ENCODE data around the gene THAP2. TPM values are rescaled to one million over a fixed set of nuclear protein-coding genes. Genes with fewer than 3 reads are reported as not detected.
"Not testable (repeated sequence)": the region's sequence is repeated elsewhere in the genome, so short reads cannot be mapped to it uniquely, and the experiment has no call there.

The THAP2 gene
- total and polyA plus RNA-seq, 3 experiments from 2014 or later, result 5.2 to 8.6 (median 7.8) TPM

DNA sequence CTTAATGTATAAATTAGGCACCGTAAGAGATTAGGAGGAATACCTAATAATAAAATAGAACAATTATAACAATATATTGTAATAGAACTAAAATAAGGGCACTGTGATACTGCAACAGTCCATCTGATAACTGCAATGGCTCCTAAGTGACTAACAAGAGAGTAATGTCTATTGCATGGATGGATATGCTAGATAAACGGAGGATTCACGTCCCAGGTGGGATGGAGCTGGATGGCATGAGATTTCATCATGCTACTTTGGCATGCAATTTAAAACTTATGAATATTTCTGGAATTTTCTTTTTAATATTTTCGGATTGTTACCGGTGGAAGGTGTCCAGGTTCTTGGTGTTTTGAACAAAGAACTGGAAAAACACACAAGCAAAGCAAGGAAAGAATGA is 19.5 kb downstream of the THAP2 start:
- DNase-seq, result no peak
- Histone ChIP-seq H3K4me1 (ENCODE audit: insufficient read depth, low read length) (peaks cover 24% of the 10 kb centered on the region), H3K9me3 (ENCODE audit: low read length) (no peaks in the 10 kb centered on the region), H3K36me3 (ENCODE audit: insufficient read depth, low read length) (no peaks in the 10 kb centered on the region), H3K4me3 (ENCODE audit: low read length) (no peak overlapping the region), H3K27me3 (ENCODE audit: insufficient read depth, low read length, poor library complexity, severe bottlenecking) (no peaks in the 10 kb centered on the region), H3K27ac (ENCODE audit: low read depth, low read length) (no peak overlapping the region)
- Mint-ChIP-seq H3K4me3 (peak overlapping the region in 1 of 7 donors; percentile 43), H3K27ac (no peak overlapping the region), H3K4me1 (peaks cover 16 to 36% (median 25%) of the 10 kb centered on the region in 3 donors), H3K27me3 (peaks cover 0 to 2% of the 10 kb centered on the region in 2 donors), H3K36me3 (peaks cover 0 to 4% (median 0%) of the 10 kb centered on the region in 3 donors), H3K9me3 (no peaks in the 10 kb centered on the region)
- CTCF ChIA-PET, result interaction anchor here (3.8 kb wide), 1 partner anchor 19 kb away, joined by 34 read pairs; the partner anchor contains the start of genes THAP2 and ZFC3H1
- POLR2A ChIA-PET, result interaction anchor here (5.0 kb wide), 1 partner anchor 20 kb away, joined by 74 read pairs; the partner anchor contains the start of genes THAP2 and ZFC3H1

DNA sequence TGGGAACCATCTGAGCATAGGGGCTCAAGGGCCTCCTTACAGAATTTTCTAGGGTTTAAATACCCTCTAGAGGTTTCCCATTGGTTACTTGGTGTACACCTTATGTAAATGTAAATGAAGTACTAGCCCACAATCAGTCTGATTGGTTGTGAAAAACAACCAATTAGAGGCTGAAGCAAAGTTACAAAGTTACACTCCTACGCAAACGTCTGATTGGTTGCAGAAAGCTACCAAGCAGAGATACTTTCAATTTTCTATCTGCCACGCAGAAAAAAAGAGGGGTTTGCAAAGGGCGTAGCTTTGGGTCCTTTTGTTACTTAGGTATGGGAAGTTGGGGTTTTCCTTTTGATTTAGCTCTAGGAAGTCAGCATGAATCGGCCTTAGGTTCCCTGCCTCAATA is 20.0 kb downstream of the THAP2 start:
- Histone ChIP-seq H3K27ac (ENCODE audit: low read depth, low read length) (no peak overlapping the region), H3K4me3 (ENCODE audit: low read length) (peak overlapping the region; percentile 3), H3K27me3 (ENCODE audit: insufficient read depth, low read length, poor library complexity, severe bottlenecking) (no peaks in the 10 kb centered on the region), H3K4me1 (ENCODE audit: insufficient read depth, low read length) (peaks cover 24% of the 10 kb centered on the region), H3K36me3 (ENCODE audit: insufficient read depth, low read length) (no peaks in the 10 kb centered on the region), H3K9me3 (ENCODE audit: low read length) (no peaks in the 10 kb centered on the region)
- Mint-ChIP-seq H3K4me3 (peak overlapping the region in 6 of 7 donors; percentile 18 to 60 (median 34)), H3K27me3 (peaks cover 0 to 2% of the 10 kb centered on the region in 2 donors), H3K27ac (peak overlapping the region in 2 of 8 donors; percentile 17 to 36), H3K36me3 (peaks cover 0 to 4% (median 0%) of the 10 kb centered on the region in 3 donors), H3K4me1 (peaks cover 16 to 40% (median 29%) of the 10 kb centered on the region in 3 donors), H3K9me3 (no peaks in the 10 kb centered on the region)
- ChIA-PET CTCF (interaction anchor here (3.8 kb wide), 1 partner anchor 20 kb away, joined by 34 read pairs; the partner anchor contains the start of genes THAP2 and ZFC3H1), POLR2A (interaction anchor here (0.7 to 5.0 kb wide), 4 partner anchors 9 to 1456 kb away, joined by 3 to 74 read pairs (median 10); partner anchors contain the start of genes RAB21, THAP2 and ZFC3H1)
- peak in 1 of 5 donors; percentile 59 for DNase-seq

DNA sequence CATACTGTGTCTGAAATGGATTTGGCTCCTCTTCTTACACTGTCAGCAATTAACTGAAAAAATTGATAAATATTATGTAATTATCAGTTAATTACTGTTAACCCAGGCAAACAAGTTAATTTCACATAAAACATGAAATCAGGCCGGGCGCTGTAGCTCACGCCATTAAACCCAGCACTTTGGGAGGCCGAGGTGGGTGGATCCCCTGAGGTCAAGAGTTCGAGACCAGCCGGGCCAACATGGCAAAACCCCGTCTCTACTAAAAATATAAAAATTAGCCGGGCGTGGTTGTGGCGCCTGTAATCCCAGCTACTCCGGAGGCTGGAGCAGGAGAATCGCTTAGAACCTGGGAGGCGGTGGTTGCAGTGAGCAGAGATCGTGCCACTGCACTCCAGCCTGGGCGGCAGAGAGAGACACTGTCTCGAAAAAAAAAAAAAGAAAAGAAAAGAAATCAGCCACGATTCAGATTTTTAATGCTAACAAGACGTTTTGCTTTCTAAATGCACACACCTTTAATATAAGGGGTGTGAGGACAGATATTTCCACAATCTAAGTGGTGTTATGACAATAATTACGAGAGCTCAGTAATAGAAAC is 21.3 kb downstream of the THAP2 start:
- CTCF ChIA-PET, result interaction anchor here (0.8 to 3.8 kb wide), 12 partner anchors 8 to 153 kb away, joined by 3 to 34 read pairs (median 4); partner anchors contain the start of genes THAP2 and ZFC3H1
- POLR2A ChIA-PET, result interaction anchor here (0.6 to 5.0 kb wide), 9 partner anchors 8 to 154 kb away, joined by 3 to 74 read pairs (median 5); partner anchors contain the start of genes RAB21, TBC1D15, THAP2 and ZFC3H1
- no peak for DNase-seq

DNA sequence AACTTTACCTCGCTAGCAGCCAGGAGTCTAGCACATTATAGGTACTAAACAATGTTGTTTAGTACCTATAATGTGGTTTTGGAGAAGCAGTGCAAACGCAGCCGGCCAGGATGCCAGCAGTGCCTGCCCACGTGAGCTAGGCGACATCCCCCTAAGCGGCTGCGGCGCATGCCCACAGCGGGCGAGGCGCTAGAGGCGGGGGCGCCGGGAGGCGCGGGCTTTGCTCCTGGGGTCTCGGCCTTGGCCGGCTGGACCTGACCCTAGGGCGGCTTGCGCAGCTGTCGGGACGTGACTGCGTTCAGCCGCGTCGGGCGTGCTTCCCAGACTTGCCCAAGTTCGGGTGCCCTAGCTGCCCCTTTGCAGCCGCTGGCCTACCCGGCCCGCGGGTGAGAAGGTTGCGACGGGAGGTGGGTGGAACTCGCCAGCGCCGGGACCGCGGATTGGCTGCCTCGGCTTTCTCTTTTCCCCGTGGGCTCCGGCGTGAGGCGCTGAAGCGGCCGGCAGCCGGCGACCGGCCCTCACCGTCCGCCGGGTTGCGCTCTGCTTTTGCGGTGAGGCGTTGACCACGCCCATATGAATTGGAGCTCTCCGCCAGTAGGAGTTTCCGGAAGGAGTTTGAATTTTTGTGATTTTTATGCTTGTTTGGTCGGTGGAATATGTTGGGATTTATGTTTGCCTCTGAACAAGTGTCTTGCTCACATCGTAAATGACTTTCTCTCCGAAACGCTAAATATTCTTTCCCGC is 22.0 kb downstream of the THAP2 start, which contains the start of gene TMEM19:
TSS of gene TMEM19 (plus strand) at position 169 of the 744 bp plus-strand sequence. CDS start 599 bp downstream, outside the sequence.
- no peaks in the 10 kb centered on the region for H3K27me3 ChIP-seq (ENCODE audit: insufficient read depth, low read length, poor library complexity, severe bottlenecking)
- peak within 1 kb of the TSS; percentile 87 for H3K4me3 ChIP-seq (ENCODE audit: low read length)
- Mint-ChIP-seq H3K4me1 (peaks cover 20 to 48% (median 37%) of the 10 kb centered on the region in 3 donors), H3K4me3 (peak within 1 kb of the TSS; percentile 90 to 96 (median 93)), H3K9me3 (no peaks in the 10 kb centered on the region), H3K36me3 (peaks cover 0 to 9% (median 0%) of the 10 kb centered on the region in 3 donors), H3K27me3 (peaks cover 0 to 2% of the 10 kb centered on the region in 2 donors), H3K27ac (peak within 1 kb of the TSS; percentile 58 to 97 (median 94))
- no peaks in the 10 kb centered on the region for H3K36me3 ChIP-seq (ENCODE audit: insufficient read depth, low read length)
- H3K27ac ChIP-seq (ENCODE audit: low read depth, low read length), result peak within 1 kb of the TSS; percentile 77
- DNase-seq, result peak; percentile 74 to 90 (median 85)
- CTCF ChIA-PET, result interaction anchor here (1.0 to 3.8 kb wide), 10 partner anchors 9 to 152 kb away, joined by 3 to 34 read pairs (median 5); partner anchors contain the start of genes THAP2 and ZFC3H1
- H3K9me3 ChIP-seq (ENCODE audit: low read length), result no peaks in the 10 kb centered on the region
- POLR2A ChIA-PET, result interaction anchor here (0.5 to 5.0 kb wide), 11 partner anchors 8 to 160 kb away, joined by 3 to 74 read pairs (median 5); partner anchors contain the start of genes RAB21, TBC1D15, THAP2 and ZFC3H1
- peaks cover 24% of the 10 kb centered on the region for H3K4me1 ChIP-seq (ENCODE audit: insufficient read depth, low read length)

More for the DNA sequence above, 21.3 kb downstream of the THAP2 start:
- H3K4me1 ChIP-seq (ENCODE audit: insufficient read depth, low read length), result peaks cover 24% of the 10 kb centered on the region
- peak overlapping the region; percentile 77 for H3K27ac ChIP-seq (ENCODE audit: low read depth, low read length)
- no peaks in the 10 kb centered on the region for H3K9me3 Mint-ChIP-seq
- H3K36me3 Mint-ChIP-seq, result peaks cover 0 to 7% (median 0%) of the 10 kb centered on the region in 3 donors
- no peaks in the 10 kb centered on the region for H3K36me3 ChIP-seq (ENCODE audit: insufficient read depth, low read length)
- peaks cover 20 to 48% (median 37%) of the 10 kb centered on the region in 3 donors for H3K4me1 Mint-ChIP-seq
- peaks cover 0 to 2% of the 10 kb centered on the region in 2 donors for H3K27me3 Mint-ChIP-seq
- peak overlapping the region; percentile 87 for H3K4me3 ChIP-seq (ENCODE audit: low read length)
- H3K9me3 ChIP-seq (ENCODE audit: low read length), result no peaks in the 10 kb centered on the region
- peak overlapping the region; percentile 34 to 96 (median 93) for H3K27ac Mint-ChIP-seq
- H3K27me3 ChIP-seq (ENCODE audit: insufficient read depth, low read length, poor library complexity, severe bottlenecking), result no peaks in the 10 kb centered on the region
- peak overlapping the region; percentile 90 to 96 (median 93) for H3K4me3 Mint-ChIP-seq

DNA sequence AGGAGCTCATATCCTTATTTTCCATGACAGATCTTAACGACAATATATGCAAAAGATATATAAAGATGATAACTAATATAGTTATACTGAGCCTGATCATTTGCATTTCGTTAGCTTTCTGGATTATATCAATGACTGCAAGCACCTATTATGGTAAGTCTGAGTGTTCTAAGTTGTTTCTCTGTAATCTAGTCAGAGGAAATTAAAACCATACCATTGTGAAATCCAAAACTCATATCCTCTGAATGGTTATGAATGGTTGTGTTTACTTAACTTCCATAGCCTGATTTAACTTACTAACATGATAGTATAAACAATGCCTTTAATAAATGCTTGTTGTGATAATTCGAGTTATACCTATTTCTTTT is 22.5 kb downstream of the THAP2 start:
- peak overlapping the region; percentile 90 to 96 (median 93) for H3K4me3 Mint-ChIP-seq

DNA sequence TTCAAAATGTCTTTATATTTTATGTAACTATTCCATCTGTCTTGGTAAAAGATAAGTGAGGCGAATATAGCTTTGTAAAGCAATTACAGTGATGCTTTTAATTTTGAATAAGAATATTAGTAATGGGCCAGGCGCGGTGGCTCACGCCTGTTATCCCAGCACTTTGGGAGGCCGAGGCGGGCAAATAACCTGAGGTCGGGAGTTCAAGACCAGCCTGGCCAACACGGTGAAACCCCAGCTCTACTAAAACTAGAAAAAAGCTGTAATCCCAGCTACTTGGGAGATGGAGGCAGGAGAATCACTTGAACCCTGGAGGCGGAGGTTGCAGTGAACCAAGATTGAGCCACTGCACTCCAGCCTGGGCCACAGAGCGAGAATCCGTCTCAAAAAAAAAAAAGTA is 23.1 kb downstream of the THAP2 start:
- Mint-ChIP-seq H3K4me3 (peak overlapping the region in 5 of 7 donors; percentile 41 to 95 (median 90)), H3K36me3 (peaks cover 0 to 13% (median 3%) of the 10 kb centered on the region in 3 donors), H3K4me1 (peaks cover 20 to 52% (median 42%) of the 10 kb centered on the region in 3 donors)
- peaks cover 24% of the 10 kb centered on the region for H3K4me1 ChIP-seq (ENCODE audit: insufficient read depth, low read length)
- DNase-seq; H3K27ac Mint-ChIP-seq; H3K27me3 ChIP-seq (ENCODE audit: insufficient read depth, low read length, poor library complexity, severe bottlenecking); H3K9me3 Mint-ChIP-seq; H3K4me3 ChIP-seq (ENCODE audit: low read length); H3K9me3 ChIP-seq (ENCODE audit: low read length); H3K27me3 Mint-ChIP-seq; H3K36me3 ChIP-seq (ENCODE audit: insufficient read depth, low read length): not testable (repeated sequence)
- POLR2A ChIA-PET, result interaction anchor here (0.7 to 5.0 kb wide), 4 partner anchors 24 to 152 kb away, joined by 3 to 74 read pairs (median 12); partner anchors contain the start of genes RAB21, TBC1D15, THAP2 and ZFC3H1
- H3K27ac ChIP-seq (ENCODE audit: low read depth, low read length), result peak overlapping the region; percentile 77
- CTCF ChIA-PET, result interaction anchor here (1.0 to 3.7 kb wide), 2 partner anchors 23 to 59 kb away, joined by 3 to 15 read pairs; partner anchors contain the start of gene THAP2

More for the DNA sequence above, 22.5 kb downstream of the THAP2 start:
- CTCF ChIA-PET, result interaction anchor here (1.6 to 3.8 kb wide), 6 partner anchors 9 to 152 kb away, joined by 5 to 34 read pairs (median 10); partner anchors contain the start of genes THAP2 and ZFC3H1
- H3K27ac Mint-ChIP-seq, result peak overlapping the region; percentile 58 to 97 (median 94)
- POLR2A ChIA-PET, result interaction anchor here (0.5 to 5.0 kb wide), 7 partner anchors 23 to 160 kb away, joined by 3 to 74 read pairs (median 5); partner anchors contain the start of genes RAB21, TBC1D15, THAP2 and ZFC3H1
- H3K9me3 Mint-ChIP-seq, result no peaks in the 10 kb centered on the region
- no peaks in the 10 kb centered on the region for H3K9me3 ChIP-seq (ENCODE audit: low read length)
- peaks cover 0 to 2% of the 10 kb centered on the region in 2 donors for H3K27me3 Mint-ChIP-seq
- H3K36me3 Mint-ChIP-seq, result peaks cover 0 to 11% (median 0%) of the 10 kb centered on the region in 3 donors
- peak overlapping the region; percentile 77 for H3K27ac ChIP-seq (ENCODE audit: low read depth, low read length)
- DNase-seq, result no peak
- peak overlapping the region; percentile 87 for H3K4me3 ChIP-seq (ENCODE audit: low read length)
- H3K27me3 ChIP-seq (ENCODE audit: insufficient read depth, low read length, poor library complexity, severe bottlenecking), result no peaks in the 10 kb centered on the region
- H3K4me1 ChIP-seq (ENCODE audit: insufficient read depth, low read length), result peaks cover 24% of the 10 kb centered on the region
- H3K36me3 ChIP-seq (ENCODE audit: insufficient read depth, low read length), result no peaks in the 10 kb centered on the region
- peaks cover 20 to 50% (median 39%) of the 10 kb centered on the region in 3 donors for H3K4me1 Mint-ChIP-seq

DNA sequence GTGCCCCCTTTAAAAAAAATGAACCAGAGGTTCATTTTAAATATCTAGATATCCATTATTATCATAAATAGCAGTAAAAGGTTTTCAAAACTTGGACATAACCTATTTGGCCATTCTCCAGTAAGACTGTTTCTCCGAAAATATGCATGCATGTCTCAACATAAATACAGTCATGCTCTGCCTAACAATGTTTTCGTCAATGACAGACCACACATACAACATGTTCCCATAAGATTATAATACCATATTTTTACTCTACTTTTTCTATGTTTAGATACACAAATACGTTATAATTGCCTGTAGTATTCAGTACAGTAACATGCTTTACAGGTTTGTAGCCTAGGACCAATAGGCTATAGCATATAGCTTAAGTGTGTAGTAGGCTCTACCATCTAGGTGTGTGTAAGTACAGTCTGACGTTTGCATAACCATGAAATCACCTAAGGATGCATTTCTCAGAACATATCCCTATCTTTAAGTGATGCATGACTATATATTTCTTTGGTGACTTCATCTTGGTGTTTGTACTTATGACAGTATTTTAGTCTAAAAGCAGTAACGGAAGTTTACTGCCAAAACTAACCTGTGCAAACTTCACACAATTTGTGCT is 25.0 kb downstream of the THAP2 start:
- Mint-ChIP-seq H3K4me1 (peaks cover 22 to 62% (median 48%) of the 10 kb centered on the region in 3 donors), H3K27me3 (peaks cover 0 to 2% of the 10 kb centered on the region in 2 donors), H3K9me3 (no peaks in the 10 kb centered on the region), H3K36me3 (peaks cover 0 to 18% (median 3%) of the 10 kb centered on the region in 3 donors), H3K4me3 (peak overlapping the region in 1 of 7 donors; percentile 45), H3K27ac (no peak overlapping the region)
- POLR2A ChIA-PET, result no interaction called here
- H3K27ac ChIP-seq (ENCODE audit: low read depth, low read length), result no peak overlapping the region
- H3K9me3 ChIP-seq (ENCODE audit: low read length), result no peaks in the 10 kb centered on the region
- peaks cover 24% of the 10 kb centered on the region for H3K4me1 ChIP-seq (ENCODE audit: insufficient read depth, low read length)
- no peaks in the 10 kb centered on the region for H3K27me3 ChIP-seq (ENCODE audit: insufficient read depth, low read length, poor library complexity, severe bottlenecking)
- CTCF ChIA-PET, result interaction anchor here (1.0 kb wide), 1 partner anchor 58 kb away, joined by 3 read pairs; no protein-coding TSS in a partner anchor
- no peaks in the 10 kb centered on the region for H3K36me3 ChIP-seq (ENCODE audit: insufficient read depth, low read length)
- DNase-seq, result no peak
- H3K4me3 ChIP-seq (ENCODE audit: low read length), result no peak overlapping the region

All from CD8-positive, alpha-beta memory T cell (primary cell).